Glomerular endothelial cell (primary cell): Measurements from ENCODE around the gene TMEM158. TPM values are rescaled to one million over a fixed set of nuclear protein-coding genes. Genes with fewer than 3 reads are reported as not detected.

Experiments
- DNase-seq: peaks from one replicate; pipeline ENCODE4 v3.0.0-alpha.2; 2011; ENCODE audit warnings: low read depth, low spot score; ENCODE audit errors: extremely low read depth
- total RNA-seq: library from RNA; depleted of rRNA; stranded (reverse); fragments of >200 nt; gene quantifications from 2 replicates; pipeline ENCODE4 v1.2.3, GENCODE V29; 2015

The TMEM158 gene
- total RNA-seq = 13.8 and 16.5 TPM in 2 replicates

GRCh38 chr3:45226206-45226915, at the start of gene TMEM158:
TMEM158 (minus strand) TSS chr3:45226287; CDS start chr3:45226027, 260 bp downstream.
- DNase-seq = no peak

- no peak for DNase-seq
Observed at GRCh38 chr3:45275006-45275704, 49.1 kb upstream of the TMEM158 start.

- no peak for DNase-seq
Observed at GRCh38 chr3:45273681-45274515, 47.8 kb upstream of the TMEM158 start.

GRCh38 chr3:45272828-45273470, 46.9 kb upstream of the TMEM158 start:
- no peak for DNase-seq

GRCh38 chr3:45272032-45272810, 46.1 kb upstream of the TMEM158 start:
- DNase-seq = no peak

GRCh38 chr3:45269952-45270351, 43.9 kb upstream of the TMEM158 start:
- DNase-seq = no peak

- no peak for DNase-seq
Observed at GRCh38 chr3:45267097-45267496, 41.0 kb upstream of the TMEM158 start.

GRCh38 chr3:45261333-45262110, 35.4 kb upstream of the TMEM158 start:
- DNase-seq = no peak

- no peak for DNase-seq
Observed at GRCh38 chr3:45259133-45259532, 33.0 kb upstream of the TMEM158 start.

- DNase-seq = no peak
Observed at GRCh38 chr3:45258317-45258716, 32.2 kb upstream of the TMEM158 start.

GRCh38 chr3:45253316-45253715, 27.2 kb upstream of the TMEM158 start:
- no peak for DNase-seq

- no peak for DNase-seq
Observed at GRCh38 chr3:45252826-45253225, 26.7 kb upstream of the TMEM158 start.

- no peak for DNase-seq
Observed at GRCh38 chr3:45249391-45249790, 23.3 kb upstream of the TMEM158 start.

- DNase-seq = no peak
Observed at GRCh38 chr3:45246241-45246640, 20.2 kb upstream of the TMEM158 start.

GRCh38 chr3:45244356-45244755, 18.3 kb upstream of the TMEM158 start:
- DNase-seq = no peak

- no peak for DNase-seq
Observed at GRCh38 chr3:45241206-45241605, 15.1 kb upstream of the TMEM158 start.

GRCh38 chr3:45240292-45240691, 14.2 kb upstream of the TMEM158 start:
- DNase-seq = no peak

- no peak for DNase-seq
Observed at GRCh38 chr3:45239254-45239653, 13.2 kb upstream of the TMEM158 start.

- DNase-seq = no peak
Observed at GRCh38 chr3:45236964-45237363, 10.9 kb upstream of the TMEM158 start.
